Prostate gland (tissue), 2 donors: ENCODE results near the gene CIPC.

ENCODE experiments used
- POLR2A ChIP-seq: fragments of 450-650 bp; IDR thresholded peaks from one replicate; pipeline ENCODE4 v1.6.1; 2016; ENCODE audit warnings: antibody characterized with exemption, mild to moderate bottlenecking
- POLR2AphosphoS5 ChIP-seq: sonication (generic); formaldehyde crosslinking; IDR thresholded peaks from one replicate; pipeline ENCODE4 v1.6.1; 2017; ENCODE audit warnings: antibody characterized with exemption
- TF ChIP-seq, protein P1 (sequence below), 4 experiments: fragments of 200-600 bp in 2 of 4; fragments of 450-650 bp in 2 of 4; sonication (generic) in 2 of 4; IDR thresholded peaks; 1 replicate in 3 of 4; 2 replicates in 1 of 4; pipeline ENCODE4 v1.5.1; 2016 to 2019; ENCODE audit warnings: antibody characterized with exemption in 4 of 4, mild to moderate bottlenecking in 2 of 4, moderate library complexity in 2 of 4

DNA sequence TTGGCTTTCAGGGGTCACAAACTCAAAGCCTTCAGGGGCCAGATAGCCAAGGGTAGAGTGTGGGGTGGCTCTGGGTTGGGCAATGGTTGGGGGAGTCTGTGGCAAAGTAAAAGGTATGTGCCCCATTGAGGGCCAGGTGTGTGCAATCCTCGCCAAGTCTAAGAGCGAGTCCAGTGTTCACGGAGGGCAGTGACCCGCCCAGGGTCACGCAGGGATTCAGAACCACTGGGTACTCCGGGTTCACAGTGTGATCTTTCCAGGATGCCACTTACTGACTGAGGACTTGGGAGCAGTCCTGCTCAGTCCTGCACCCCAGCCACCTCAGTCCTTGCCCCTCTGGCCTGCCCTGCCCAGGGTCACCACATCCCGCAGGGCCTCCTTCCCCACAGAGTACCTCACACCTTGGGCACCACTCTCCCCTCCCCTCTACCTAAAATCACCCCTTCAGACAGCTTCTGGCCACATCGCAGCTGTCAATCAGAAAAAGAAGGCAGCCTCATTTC lies 27.8 kb downstream of the CIPC start:
- TF ChIP-seq, protein P1, sequence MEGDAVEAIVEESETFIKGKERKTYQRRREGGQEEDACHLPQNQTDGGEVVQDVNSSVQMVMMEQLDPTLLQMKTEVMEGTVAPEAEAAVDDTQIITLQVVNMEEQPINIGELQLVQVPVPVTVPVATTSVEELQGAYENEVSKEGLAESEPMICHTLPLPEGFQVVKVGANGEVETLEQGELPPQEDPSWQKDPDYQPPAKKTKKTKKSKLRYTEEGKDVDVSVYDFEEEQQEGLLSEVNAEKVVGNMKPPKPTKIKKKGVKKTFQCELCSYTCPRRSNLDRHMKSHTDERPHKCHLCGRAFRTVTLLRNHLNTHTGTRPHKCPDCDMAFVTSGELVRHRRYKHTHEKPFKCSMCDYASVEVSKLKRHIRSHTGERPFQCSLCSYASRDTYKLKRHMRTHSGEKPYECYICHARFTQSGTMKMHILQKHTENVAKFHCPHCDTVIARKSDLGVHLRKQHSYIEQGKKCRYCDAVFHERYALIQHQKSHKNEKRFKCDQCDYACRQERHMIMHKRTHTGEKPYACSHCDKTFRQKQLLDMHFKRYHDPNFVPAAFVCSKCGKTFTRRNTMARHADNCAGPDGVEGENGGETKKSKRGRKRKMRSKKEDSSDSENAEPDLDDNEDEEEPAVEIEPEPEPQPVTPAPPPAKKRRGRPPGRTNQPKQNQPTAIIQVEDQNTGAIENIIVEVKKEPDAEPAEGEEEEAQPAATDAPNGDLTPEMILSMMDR (IDR thresholded peaks at IDR 0.05): no peak
- no peak for TF ChIP-seq POLR2A
- no peak for TF ChIP-seq POLR2AphosphoS5
